IMR-90 (cell line): ENCODE measurements around the gene DHRSX. TPM values are rescaled to one million over a fixed set of nuclear protein-coding genes. Genes with fewer than 3 reads are reported as not detected.

Experiments
- ATAC-seq: fragments of 200-7000 bp; cut with Tn5 transposase; 2 replicates; pipeline ENCODE4 v1.9.1; 2020; ENCODE audit warnings: low read depth, mild to moderate bottlenecking, moderate library complexity
- BruUV-seq: library from RNA; stranded (reverse); fragments of 400-500 nt; replicated peaks from 2 replicates; lab custom pipeline; 2021; lab: Mats Ljungman, UMichigan
- CTCF ChIA-PET: fragments of 300-600 bp; formaldehyde crosslinking; extraction: SDS; loops from one replicate; lab custom pipeline; 2021; ENCODE audit warnings: antibody characterized with exemption; lab: Yijun Ruan, JAX
- POLR2A ChIA-PET: fragments of 300-600 bp; sonication (Branson Sonifier 250); formaldehyde crosslinking; loops from one replicate; lab custom pipeline; 2022; ENCODE audit warnings: antibody characterized with exemption; ENCODE audit not compliant: unreplicated experiment; lab: Charles Lee
- DNase-seq: peaks from one replicate; pipeline ENCODE4 v3.0.0; 2013
- H2AFZ ChIP-seq: replicated peaks from 2 replicates; pipeline ENCODE3; 2013; ENCODE audit warnings: low read length, mild to moderate bottlenecking; ENCODE audit not compliant: poor library complexity
- H2AK5ac ChIP-seq: 2 replicates; pipeline ENCODE4 v1.6.1; 2013; ENCODE audit warnings: low read depth, low read length, inconsistent platforms
- H2AK9ac ChIP-seq: replicated peaks from 2 replicates; pipeline ENCODE3; 2013; ENCODE audit warnings: mild to moderate bottlenecking, low read depth, low read length, moderate library complexity; ENCODE audit not compliant: poor library complexity
- H2BK120ac ChIP-seq: 2 replicates; pipeline ENCODE4 v1.6.1; 2013; ENCODE audit warnings: low read depth, low read length, inconsistent platforms
- H2BK15ac ChIP-seq: 3 replicates; pipeline ENCODE4 v1.6.1; 2013; ENCODE audit warnings: low read depth, low read length, inconsistent platforms
- H2BK20ac ChIP-seq: 2 replicates; pipeline ENCODE4 v1.6.1; 2013; ENCODE audit warnings: low read depth, mild to moderate bottlenecking, inconsistent platforms, low read length, moderate library complexity
- H2BK5ac ChIP-seq: 2 replicates; pipeline ENCODE4 v1.6.1; 2013; ENCODE audit warnings: mild to moderate bottlenecking, low read depth, low read length, inconsistent platforms; ENCODE audit not compliant: poor library complexity, severe bottlenecking
- H3K14ac ChIP-seq: replicated peaks from 2 replicates; pipeline ENCODE4 v1.6.1; 2013; ENCODE audit warnings: low read depth, low read length, inconsistent platforms
- H3K18ac ChIP-seq: 2 replicates; pipeline ENCODE4 v1.6.1; 2013; ENCODE audit warnings: low read depth, low read length, control low read depth
- H3K23ac ChIP-seq: 2 replicates; pipeline ENCODE4 v1.6.1; 2013; ENCODE audit warnings: low read depth, low read length, inconsistent platforms
- H3K27ac ChIP-seq: 2 replicates; pipeline ENCODE4 v1.5.1; 2013; ENCODE audit warnings: mild to moderate bottlenecking, control low read depth, low read length; ENCODE audit not compliant: insufficient read depth
- H3K27me3 ChIP-seq: 2 replicates; pipeline ENCODE4 v1.6.1; 2013; ENCODE audit warnings: low read length; ENCODE audit not compliant: control insufficient read depth, insufficient read depth
- H3K36me3 ChIP-seq: 2 replicates; pipeline ENCODE4 v1.6.1; 2013; ENCODE audit warnings: low read length, mixed read lengths; ENCODE audit not compliant: control insufficient read depth, insufficient read depth
- H3K4ac ChIP-seq: 2 replicates; pipeline ENCODE4 v1.6.1; 2013; ENCODE audit warnings: low read depth, low read length, inconsistent platforms
- H3K4me1 ChIP-seq: 2 replicates; pipeline ENCODE4 v1.6.1; 2013; ENCODE audit warnings: low read length, mixed read lengths; ENCODE audit not compliant: control insufficient read depth, insufficient read depth
- H3K4me2 ChIP-seq: 2 replicates; pipeline ENCODE4 v1.6.1; 2013; ENCODE audit warnings: low read depth, mild to moderate bottlenecking, control low read depth, low read length, moderate library complexity
- H3K4me3 ChIP-seq: 2 replicates; pipeline ENCODE4 v1.5.1; 2013; ENCODE audit warnings: low read depth, mild to moderate bottlenecking, control low read depth, low read length, moderate library complexity; ENCODE audit not compliant: insufficient read depth
- H3K56ac ChIP-seq: 2 replicates; pipeline ENCODE4 v1.6.1; 2013; ENCODE audit warnings: low read length, inconsistent platforms; ENCODE audit not compliant: insufficient read depth; ENCODE audit errors: extremely low read depth
- H3K79me1 ChIP-seq, 2 experiments: 2 replicates each; pipeline ENCODE4 v1.6.1; 2013; ENCODE audit warnings: low read length in 2 of 2, inconsistent platforms in 1 of 2, low read depth in 1 of 2
- H3K9ac ChIP-seq: 2 replicates; pipeline ENCODE4 v1.6.1; 2013; ENCODE audit warnings: low read depth, low read length, control low read depth
- H3K9me1 ChIP-seq: 2 replicates; pipeline ENCODE4 v1.6.1; 2013; ENCODE audit warnings: low read length, inconsistent platforms; ENCODE audit not compliant: insufficient read depth
- H3K9me3 ChIP-seq: 2 replicates; pipeline ENCODE4 v1.6.1; 2013; ENCODE audit warnings: low read length; ENCODE audit not compliant: control insufficient read depth, insufficient read depth
- H4K20me1 ChIP-seq: 2 replicates; pipeline ENCODE4 v1.6.1; 2013; ENCODE audit warnings: low read length, inconsistent platforms; ENCODE audit not compliant: insufficient read depth
- H4K5ac ChIP-seq: 2 replicates; pipeline ENCODE4 v1.6.1; 2013; ENCODE audit warnings: mild to moderate bottlenecking, low read depth, low read length, control low read depth
- H4K8ac ChIP-seq, 2 experiments: 2 replicates each; pipeline ENCODE4 v1.6.1; 2013; ENCODE audit warnings: low read depth in 2 of 2, low read length in 2 of 2, control low read depth in 1 of 2, inconsistent platforms in 1 of 2
- H4K91ac ChIP-seq: 2 replicates; pipeline ENCODE4 v1.6.1; 2013; ENCODE audit warnings: low read depth, low read length, inconsistent platforms; ENCODE audit not compliant: insufficient read depth
- CEBPB ChIP-seq: IDR thresholded peaks from 2 replicates; pipeline ENCODE4 v1.6.1; 2012; ENCODE audit warnings: low read depth, low read length, improper control_type of control experiment
- CHD1 ChIP-seq: IDR thresholded peaks from 2 replicates; pipeline ENCODE4 v1.6.1; 2012; ENCODE audit warnings: low read depth, low read length, improper control_type of control experiment
- MAFK ChIP-seq: IDR thresholded peaks from 2 replicates; pipeline ENCODE4 v1.6.1; 2012; ENCODE audit warnings: low read depth, low read length, improper control_type of control experiment
- MAZ ChIP-seq: IDR thresholded peaks from 2 replicates; pipeline ENCODE4 v1.6.1; 2012; ENCODE audit warnings: low read depth, mild to moderate bottlenecking, low read length, improper control_type of control experiment, moderate library complexity, borderline replicate concordance
- MXI1 ChIP-seq: IDR thresholded peaks from 2 replicates; pipeline ENCODE4 v1.6.1; 2012; ENCODE audit warnings: low read depth, mild to moderate bottlenecking, low read length, moderate library complexity, borderline replicate concordance
- NFE2L2 ChIP-seq: fragments of 150-350 bp; IDR thresholded peaks from 2 replicates; pipeline ENCODE4 v1.6.1; 2016; ENCODE audit warnings: low read depth, mild to moderate bottlenecking, low read length
- RAD21 ChIP-seq: IDR thresholded peaks from 2 replicates; pipeline ENCODE4 v1.6.1; 2012; ENCODE audit warnings: low read length, improper control_type of control experiment
- RCOR1 ChIP-seq: IDR thresholded peaks from 2 replicates; pipeline ENCODE4 v1.6.1; 2012; ENCODE audit warnings: mild to moderate bottlenecking, low read length, improper control_type of control experiment; ENCODE audit not compliant: insufficient replicate concordance
- RFX5 ChIP-seq: IDR thresholded peaks from 2 replicates; pipeline ENCODE4 v1.8.0; 2012; ENCODE audit warnings: low read depth, mild to moderate bottlenecking, low read length, moderate library complexity
- WGBS, 2 experiments: methylation state at CpG; one replicate each; pipeline versions ENCODE4 v1.1.5 to v1.1.7; 2013; ENCODE audit warnings: missing lambda C conversion rate in 2 of 2; ENCODE audit not compliant: insufficient read length in 1 of 2; ENCODE audit errors: extremely low coverage in 2 of 2; 5-methylcytosine and 5-hydroxymethylcytosine counted together
- dilution Hi-C: fragments of 300-500 bp; cut with HindIII; formaldehyde crosslinking; loops from one replicate; pipeline ENCODE4 v1.14.3; 2018; ENCODE audit warnings: low sequenced_read_pairs; ENCODE audit not compliant: unreplicated experiment
- in situ Hi-C: fragments of 300-500 bp; cut with MboI; formaldehyde crosslinking; loops from 3 replicates; pipeline ENCODE4 v1.14.3; 2019; ENCODE audit warnings: low sequenced_read_pairs, inconsistent platforms, mixed read lengths
- intact Hi-C: fragments of 100-400 bp; cut with micrococcal nuclease; formaldehyde crosslinking; loops from 2 replicates; pipeline ENCODE4 v1.10.0; 2022
- polyA plus RNA-seq, 3 experiments: library from polyadenylated mRNA; depleted of rRNA; stranded (reverse); fragments of >200 nt; gene quantifications; 2 replicates each; pipeline ENCODE4 v1.2.3, GENCODE V29; 2012; ENCODE audit warnings: low replicate concordance in 1 of 3
- total RNA-seq: library from RNA; depleted of rRNA; stranded (reverse); fragments of >200 nt; gene quantifications from 2 replicates; pipeline ENCODE4 v1.2.3, GENCODE V29; 2012
- TF ChIP-seq, protein P1 (sequence below): fragments of 150-350 bp; IDR thresholded peaks from 2 replicates; pipeline ENCODE4 v1.6.1; 2017; ENCODE audit warnings: mild to moderate bottlenecking, antibody characterized with exemption, low read length, low read depth
- TF ChIP-seq, protein P2 (sequence below): fragments of 150-350 bp; IDR thresholded peaks from 2 replicates; pipeline ENCODE4 v1.6.1; 2016; ENCODE audit warnings: low read depth, mild to moderate bottlenecking, low read length, moderate library complexity, borderline replicate concordance
- TF ChIP-seq, protein P3 (sequence below): conservative IDR thresholded peaks from 2 replicates; pipeline ENCODE4 v1.5.1; 2012; ENCODE audit warnings: mild to moderate bottlenecking, low read depth, low read length, improper control_type of control experiment

DHRSX gene
- total and polyA plus RNA-seq, 2 of the 4 experiments (the other 2 are of a cell fraction): 26.2 to 38.0 TPM

DNA sequence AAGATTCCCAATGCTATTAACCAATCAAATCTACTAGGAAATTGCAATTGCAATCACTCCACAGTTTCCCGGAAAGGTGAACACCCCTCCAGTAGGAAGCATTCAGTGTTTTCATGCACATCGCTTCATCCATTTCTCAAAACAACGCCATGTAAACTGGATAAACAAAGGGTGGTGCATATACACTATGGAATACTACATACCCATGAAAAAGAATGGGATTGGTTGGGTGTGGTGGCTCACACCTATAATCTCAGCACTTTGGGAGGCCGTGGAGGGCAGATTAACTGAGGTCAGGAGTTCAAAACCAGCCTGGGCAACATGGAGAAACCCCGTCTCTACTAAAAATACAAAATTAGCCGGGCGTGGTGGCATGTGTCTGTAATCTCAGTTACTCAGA, 29.1 kb downstream of the DHRSX start:
- ATAC-seq: no peak
- ChIA-PET POLR2A (no interaction called here), CTCF (no interaction called here)
- H3K4ac ChIP-seq: no peak overlapping the region
- no peak overlapping the region for H4K5ac ChIP-seq
- DNase-seq: no peak
- no peak overlapping the region for H4K8ac ChIP-seq
- no TSS peak for BruUV-seq
- dilution Hi-C loops (no loop called here), intact Hi-C loops (no loop called here), in situ Hi-C loops (no loop called here)
- H4K20me1 ChIP-seq: peaks cover 50% of the 10 kb centered on the region
- H3K9me3 ChIP-seq: no peaks in the 10 kb centered on the region
- peaks cover 48 to 76% of the 10 kb centered on the region in 2 experiments for H3K79me1 ChIP-seq
- no peak overlapping the region for H2AK9ac ChIP-seq
- no peaks in the 10 kb centered on the region for H3K27me3 ChIP-seq
- H2AFZ ChIP-seq: no peak overlapping the region
- H3K56ac ChIP-seq: no peak overlapping the region
- peaks cover 27% of the 10 kb centered on the region for H3K9me1 ChIP-seq
- H3K27ac ChIP-seq: no peak overlapping the region
- H3K23ac ChIP-seq: no peak overlapping the region
- no peak overlapping the region for H2BK120ac ChIP-seq
- H3K9ac ChIP-seq: no peak overlapping the region
- WGBS, 2 experiments: no CpG with 5 or more reads among the region's 7 CpGs
- peaks cover 2% of the 10 kb centered on the region; the same call in 1 of the 2 replicates for H3K36me3 ChIP-seq
- TF ChIP-seq CHD1 (no peak), RFX5 (no peak), MAFK (no peak), MAZ (no peak), RCOR1 (no peak), RAD21 (no peak), CEBPB (no peak), NFE2L2 (no peak), MXI1 (no peak)
- TF ChIP-seq, protein P1, sequence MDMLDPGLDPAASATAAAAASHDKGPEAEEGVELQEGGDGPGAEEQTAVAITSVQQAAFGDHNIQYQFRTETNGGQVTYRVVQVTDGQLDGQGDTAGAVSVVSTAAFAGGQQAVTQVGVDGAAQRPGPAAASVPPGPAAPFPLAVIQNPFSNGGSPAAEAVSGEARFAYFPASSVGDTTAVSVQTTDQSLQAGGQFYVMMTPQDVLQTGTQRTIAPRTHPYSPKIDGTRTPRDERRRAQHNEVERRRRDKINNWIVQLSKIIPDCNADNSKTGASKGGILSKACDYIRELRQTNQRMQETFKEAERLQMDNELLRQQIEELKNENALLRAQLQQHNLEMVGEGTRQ: no peak
- TF ChIP-seq, protein P2, sequence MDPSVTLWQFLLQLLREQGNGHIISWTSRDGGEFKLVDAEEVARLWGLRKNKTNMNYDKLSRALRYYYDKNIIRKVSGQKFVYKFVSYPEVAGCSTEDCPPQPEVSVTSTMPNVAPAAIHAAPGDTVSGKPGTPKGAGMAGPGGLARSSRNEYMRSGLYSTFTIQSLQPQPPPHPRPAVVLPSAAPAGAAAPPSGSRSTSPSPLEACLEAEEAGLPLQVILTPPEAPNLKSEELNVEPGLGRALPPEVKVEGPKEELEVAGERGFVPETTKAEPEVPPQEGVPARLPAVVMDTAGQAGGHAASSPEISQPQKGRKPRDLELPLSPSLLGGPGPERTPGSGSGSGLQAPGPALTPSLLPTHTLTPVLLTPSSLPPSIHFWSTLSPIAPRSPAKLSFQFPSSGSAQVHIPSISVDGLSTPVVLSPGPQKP: no peak
- TF ChIP-seq, protein P3, sequence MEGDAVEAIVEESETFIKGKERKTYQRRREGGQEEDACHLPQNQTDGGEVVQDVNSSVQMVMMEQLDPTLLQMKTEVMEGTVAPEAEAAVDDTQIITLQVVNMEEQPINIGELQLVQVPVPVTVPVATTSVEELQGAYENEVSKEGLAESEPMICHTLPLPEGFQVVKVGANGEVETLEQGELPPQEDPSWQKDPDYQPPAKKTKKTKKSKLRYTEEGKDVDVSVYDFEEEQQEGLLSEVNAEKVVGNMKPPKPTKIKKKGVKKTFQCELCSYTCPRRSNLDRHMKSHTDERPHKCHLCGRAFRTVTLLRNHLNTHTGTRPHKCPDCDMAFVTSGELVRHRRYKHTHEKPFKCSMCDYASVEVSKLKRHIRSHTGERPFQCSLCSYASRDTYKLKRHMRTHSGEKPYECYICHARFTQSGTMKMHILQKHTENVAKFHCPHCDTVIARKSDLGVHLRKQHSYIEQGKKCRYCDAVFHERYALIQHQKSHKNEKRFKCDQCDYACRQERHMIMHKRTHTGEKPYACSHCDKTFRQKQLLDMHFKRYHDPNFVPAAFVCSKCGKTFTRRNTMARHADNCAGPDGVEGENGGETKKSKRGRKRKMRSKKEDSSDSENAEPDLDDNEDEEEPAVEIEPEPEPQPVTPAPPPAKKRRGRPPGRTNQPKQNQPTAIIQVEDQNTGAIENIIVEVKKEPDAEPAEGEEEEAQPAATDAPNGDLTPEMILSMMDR: no peak
- H2BK5ac ChIP-seq: no peak overlapping the region
- H3K18ac ChIP-seq: no peak overlapping the region
- no peak overlapping the region for H2BK15ac ChIP-seq
- no peak overlapping the region for H3K4me2 ChIP-seq
- no peak overlapping the region for H4K91ac ChIP-seq
- H3K14ac ChIP-seq: no peak overlapping the region
- no peak overlapping the region for H2BK20ac ChIP-seq
- H3K4me1 ChIP-seq: no peaks in the 10 kb centered on the region
- no peak overlapping the region for H2AK5ac ChIP-seq
- H3K4me3 ChIP-seq: no peak overlapping the region
